IPS DF 19.7 (cell line): Measurements from ENCODE around the gene NFE2L2.
"Not testable (repeated sequence)": the region's sequence is repeated elsewhere in the genome, so short reads cannot be mapped to it uniquely, and the experiment has no call there.

Experiments
- DNase-seq: peaks from one replicate; pipeline ENCODE4 v3.0.0-alpha.2; 2013; ENCODE audit warnings: low read depth, low spot score

The NFE2L2 gene

GRCh38 chr2:177264693-177265587 is at the start of gene NFE2L2:
TSS of gene NFE2L2 (minus strand) at chr2:177264727. CDS start at chr2:177264576, 151 bp downstream.
- DNase-seq, result peak; percentile 33

DNA sequence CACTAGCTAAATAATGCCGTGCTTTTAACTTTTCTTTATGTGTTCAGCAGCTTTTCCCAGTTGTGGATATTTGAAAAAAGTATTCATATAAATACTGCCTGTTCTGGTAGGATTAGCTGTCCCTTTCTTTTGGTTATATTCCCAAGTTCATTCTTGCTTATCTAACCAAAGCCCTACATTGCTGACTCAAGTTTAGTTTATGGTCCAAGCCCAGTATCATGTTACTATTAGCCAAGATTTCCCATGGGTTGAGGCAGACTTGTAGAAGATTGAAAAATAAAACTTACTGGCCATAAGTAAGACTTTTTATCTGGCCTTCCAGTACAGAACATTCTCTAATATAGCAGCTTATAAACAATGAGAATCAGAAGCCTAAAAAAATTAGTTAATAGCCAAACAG is 49.7 kb upstream of the NFE2L2 start:
- DNase-seq, result no peak

DNA sequence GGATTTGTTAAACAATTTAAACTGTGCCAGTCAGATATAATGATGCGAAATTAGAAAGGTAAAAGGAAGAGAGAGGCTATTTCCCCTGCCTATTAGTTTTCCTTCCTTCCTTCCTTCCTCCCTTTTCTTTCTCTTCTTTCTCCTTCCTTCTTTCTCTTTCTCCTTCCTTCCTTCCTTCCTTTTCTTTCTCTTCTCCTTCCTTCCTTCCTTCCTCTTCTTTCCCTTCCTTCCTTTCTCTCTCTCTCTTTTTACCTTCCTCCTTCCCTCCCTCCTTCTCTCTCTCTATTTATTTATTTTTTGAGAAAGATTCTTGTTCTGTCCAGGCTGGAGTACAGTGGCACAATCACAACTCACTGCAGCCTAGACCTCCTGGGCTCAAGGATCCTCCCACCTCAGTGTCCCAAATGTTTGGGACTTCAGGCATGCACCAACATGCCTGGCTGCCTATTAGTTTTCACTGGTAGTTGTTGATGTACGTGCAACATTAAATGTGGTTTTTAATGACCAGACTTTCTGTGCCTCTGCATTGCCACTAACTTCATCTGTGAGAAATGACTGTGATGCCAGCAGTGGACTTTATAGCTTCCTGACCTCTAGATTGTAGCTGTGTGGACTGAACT is 48.7 kb upstream of the NFE2L2 start:
- DNase-seq, result no peak

- no peak for DNase-seq
Measured at GRCh38 chr2:177312562-177312961, 48.0 kb upstream of the NFE2L2 start.

GRCh38 chr2:177309672-177310309 is 45.3 kb upstream of the NFE2L2 start:
- not testable (repeated sequence) for DNase-seq

- no peak for DNase-seq
Measured at GRCh38 chr2:177306550-177306949, 42.0 kb upstream of the NFE2L2 start.

DNA sequence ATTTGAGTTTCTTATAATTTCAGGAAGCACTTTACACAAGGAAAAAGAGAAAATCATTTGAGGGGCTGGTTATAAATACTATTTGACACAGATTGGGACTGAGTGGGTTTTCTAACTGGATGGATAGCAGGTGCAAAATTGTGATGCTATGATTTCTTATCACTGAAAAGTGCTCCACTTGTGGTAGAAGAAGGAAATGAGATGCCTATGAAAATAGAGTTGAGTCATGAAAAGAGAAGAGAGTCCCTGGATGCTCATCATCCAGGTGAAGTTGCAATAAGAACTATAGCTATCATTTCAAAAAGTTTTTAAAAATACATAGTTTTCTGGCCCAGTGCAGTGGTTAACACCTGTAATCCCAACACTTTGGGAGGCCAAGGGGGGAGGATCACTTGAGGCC is 39.4 kb upstream of the NFE2L2 start:
- no peak for DNase-seq

- no peak for DNase-seq
Measured at GRCh38 chr2:177302552-177302951, 38.0 kb upstream of the NFE2L2 start.

DNA sequence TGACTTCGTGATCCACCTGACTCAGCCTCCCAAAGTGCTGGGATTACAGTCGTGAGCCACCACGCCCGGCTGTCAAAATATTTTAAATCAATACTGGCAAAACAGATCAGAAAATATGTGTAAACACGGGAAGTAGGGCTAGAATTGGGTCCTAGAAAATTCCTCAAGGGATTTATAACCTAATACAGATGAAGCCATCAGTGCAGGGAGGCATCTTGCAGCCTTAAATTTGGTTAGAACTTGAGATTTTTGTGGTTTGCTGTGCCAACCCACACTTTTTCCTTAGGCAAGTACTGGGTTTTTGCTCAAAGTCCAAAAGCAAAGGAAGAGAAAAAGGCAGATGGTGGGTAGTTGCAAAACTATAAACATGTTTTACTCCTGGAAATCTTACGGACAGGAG is 33.7 kb upstream of the NFE2L2 start:
- DNase-seq, result no peak

GRCh38 chr2:177296040-177296439 is 31.5 kb upstream of the NFE2L2 start:
- no peak for DNase-seq

GRCh38 chr2:177295484-177295883 is 31.0 kb upstream of the NFE2L2 start:
- no peak for DNase-seq

DNA sequence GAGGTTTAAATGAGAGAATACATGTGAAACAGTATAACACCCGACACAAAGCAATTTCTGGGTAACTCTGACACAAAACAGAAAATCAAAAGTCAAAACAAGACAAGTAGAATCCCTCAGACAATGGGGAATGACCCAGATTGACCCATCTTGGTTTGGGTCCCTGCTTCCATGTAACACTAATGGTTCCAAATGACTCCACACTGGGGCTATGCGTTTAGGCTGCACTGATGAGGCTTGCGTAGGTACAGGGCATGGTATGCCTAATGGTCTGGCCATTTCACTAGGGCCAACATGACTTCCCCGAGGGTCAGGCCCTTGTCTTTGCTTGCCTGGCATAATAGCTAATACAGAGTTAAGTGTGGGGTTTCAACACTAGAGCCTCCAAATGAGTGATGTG is 27.2 kb upstream of the NFE2L2 start:
- no peak for DNase-seq

DNA sequence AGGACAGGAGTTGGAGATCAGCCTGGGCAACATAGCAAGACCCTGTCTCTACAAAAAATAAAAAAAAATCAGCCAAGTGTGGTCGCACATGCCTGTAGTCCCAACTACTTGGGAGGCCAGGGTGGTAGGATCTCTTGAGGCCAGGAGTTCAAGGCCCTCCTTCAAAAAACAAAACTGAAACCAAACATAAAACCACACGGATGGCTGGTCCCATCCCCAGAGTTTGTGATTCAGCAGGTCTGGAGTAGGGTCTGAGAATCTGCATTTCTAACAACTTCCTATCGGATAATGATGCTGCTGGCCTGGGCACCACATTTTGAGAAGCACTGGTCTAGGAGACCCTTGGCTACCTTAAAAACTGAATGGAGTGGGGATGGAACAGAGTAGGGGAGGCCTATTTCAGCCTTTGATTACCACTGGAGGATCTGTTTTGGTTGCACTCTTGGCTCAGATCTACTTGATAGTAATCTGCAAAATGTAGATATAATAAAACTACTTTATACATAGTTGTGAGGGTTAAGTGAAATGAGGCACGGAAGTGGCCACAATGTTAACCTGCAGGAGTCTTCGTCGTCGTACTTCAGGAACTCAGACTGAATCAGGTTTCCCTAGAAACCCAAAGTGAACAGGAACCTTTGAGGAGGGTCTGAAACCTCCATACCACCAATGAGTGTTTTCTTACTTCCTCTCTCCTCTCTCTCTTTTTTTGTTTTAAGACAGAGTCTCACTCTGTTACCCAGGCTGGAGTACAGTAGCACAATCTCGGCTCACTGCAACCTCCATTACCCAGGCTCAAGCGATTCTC is 25.5 kb upstream of the NFE2L2 start:
- DNase-seq, result no peak

DNA sequence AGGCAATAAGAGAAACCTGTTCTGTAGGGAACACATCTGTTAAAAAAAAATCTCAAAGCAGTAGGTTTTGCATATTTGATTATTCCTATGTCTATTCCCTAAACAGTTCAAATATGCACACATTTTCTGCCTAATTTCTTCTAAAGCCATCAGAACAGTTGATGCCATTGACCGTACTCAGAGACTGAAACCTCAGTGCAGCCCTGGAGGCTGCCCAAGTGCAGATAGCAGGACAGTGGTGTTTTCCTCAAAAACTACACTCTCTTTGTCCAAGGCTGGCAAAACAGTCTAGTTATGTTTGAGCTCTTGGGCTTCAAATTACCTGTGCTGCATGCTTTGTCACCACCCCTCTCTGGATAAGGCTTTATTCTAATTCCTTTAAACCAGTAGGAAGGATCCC is 23.3 kb upstream of the NFE2L2 start:
- no peak for DNase-seq

- DNase-seq, result no peak
Measured at GRCh38 chr2:177285892-177286715, 21.6 kb upstream of the NFE2L2 start.

GRCh38 chr2:177284531-177284930 is 20.0 kb upstream of the NFE2L2 start:
- DNase-seq, result no peak

GRCh38 chr2:177283906-177284305 is 19.4 kb upstream of the NFE2L2 start:
- DNase-seq, result no peak

- DNase-seq, result no peak
Measured at GRCh38 chr2:177282787-177283572, 18.5 kb upstream of the NFE2L2 start.

GRCh38 chr2:177282181-177282641 is 17.7 kb upstream of the NFE2L2 start:
- no peak for DNase-seq
